ENCODE results near the gene THY1. TPM values are rescaled to one million over a fixed set of nuclear protein-coding genes. Genes with fewer than 3 reads are reported as not detected.
"Not testable (repeated sequence)": the region's sequence is repeated elsewhere in the genome, so short reads cannot be mapped to it uniquely, and the experiment has no call there.

THY1 gene
- total RNA-seq, 1 donor from 2014 or later: 10.1 TPM

- DNase-seq (ENCODE audit: low read depth in 2 of 2): no peak
Observed at GRCh38 chr11:119445850-119446249, 22.9 kb upstream of the THY1 start.

GRCh38 chr11:119445379-119445778 is 22.4 kb upstream of the THY1 start:
- DNase-seq (ENCODE audit: low read depth in 2 of 2): no peak

DNA sequence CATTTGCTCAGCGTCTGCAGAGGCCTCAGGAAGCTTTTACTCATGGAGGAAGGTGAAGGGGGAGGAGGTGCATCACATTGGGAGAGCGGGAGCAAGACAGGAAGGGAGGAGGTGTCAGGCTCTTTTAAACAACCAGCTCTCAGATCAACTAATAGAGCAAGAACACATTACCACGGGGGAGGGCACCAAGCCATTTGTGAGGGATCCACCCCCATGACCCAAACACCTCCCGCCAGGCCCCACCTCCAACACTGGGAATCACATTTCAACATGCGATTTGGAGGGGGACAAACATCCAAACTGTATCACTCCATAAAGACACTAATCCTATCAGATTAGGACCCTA is 18.9 kb upstream of the THY1 start:
- no peak for DNase-seq (ENCODE audit: low read depth in 2 of 2)

- no peak for DNase-seq (ENCODE audit: low read depth in 2 of 2)
Observed at GRCh38 chr11:119438599-119438998, 15.6 kb upstream of the THY1 start.

DNA sequence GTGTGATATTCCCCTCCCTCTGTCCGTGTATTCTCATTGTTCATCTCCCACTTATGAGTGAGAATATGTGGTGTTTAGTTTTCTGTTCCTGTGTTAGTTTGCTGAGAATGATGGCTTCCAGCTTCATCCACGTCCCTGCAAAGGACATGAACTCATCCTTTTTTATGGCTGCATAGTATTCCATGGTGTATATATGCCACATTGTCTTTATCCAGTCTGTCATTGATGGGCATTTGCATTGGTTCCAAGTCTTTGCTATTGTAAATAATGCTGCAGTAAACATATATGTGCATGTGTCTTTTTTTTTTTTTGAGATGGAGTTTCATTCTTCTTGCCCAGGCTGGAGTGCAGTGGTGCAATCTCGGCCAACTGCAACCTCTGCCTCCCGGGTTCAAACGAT is 14.5 kb upstream of the THY1 start:
- not testable (repeated sequence) for DNase-seq (ENCODE audit: low read depth in 2 of 2)

DNA sequence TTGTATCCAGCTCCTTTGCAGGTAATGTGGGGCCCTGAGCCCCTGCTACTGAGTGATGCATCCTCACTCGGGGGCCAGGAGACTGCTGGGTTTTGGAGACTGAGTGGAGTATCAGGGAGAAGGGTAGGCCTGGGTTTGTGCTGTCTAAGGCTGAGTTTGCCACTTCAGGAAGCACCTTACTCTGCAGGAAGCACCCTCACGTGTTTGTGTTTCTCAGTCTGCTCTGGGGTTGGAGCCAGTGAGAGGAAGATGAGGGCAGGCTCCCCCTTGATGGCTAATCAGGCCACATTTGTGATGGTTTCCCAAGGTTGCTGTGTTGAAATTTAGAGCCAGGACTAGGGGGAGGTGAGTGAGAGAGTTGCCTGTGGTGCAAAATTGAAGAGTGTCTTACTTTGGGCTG is 13.7 kb upstream of the THY1 start:
- no peak for DNase-seq (ENCODE audit: low read depth in 2 of 2)

DNA sequence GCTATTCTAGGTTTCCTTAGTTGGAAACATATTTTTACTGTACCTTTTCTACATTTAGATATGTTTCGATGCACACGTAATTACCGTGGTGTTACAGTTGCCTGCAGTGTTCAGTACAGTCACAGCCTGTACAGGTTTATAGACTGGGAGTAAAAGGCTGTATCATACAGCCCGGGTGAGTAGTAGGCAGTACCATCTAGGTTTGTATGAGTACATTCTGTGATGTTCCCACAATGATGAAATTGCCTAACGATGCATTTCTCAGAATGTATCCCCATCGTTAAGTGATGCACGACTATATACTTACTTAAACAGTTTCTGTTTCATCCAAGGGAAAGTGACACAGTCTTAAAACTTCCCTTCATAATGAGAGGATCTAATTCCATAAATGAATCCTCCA is 13.1 kb upstream of the THY1 start:
- DNase-seq (ENCODE audit: low read depth in 2 of 2): no peak

- DNase-seq (ENCODE audit: low read depth in 2 of 2): no peak
Observed at GRCh38 chr11:119434591-119435330, 11.8 kb upstream of the THY1 start.

GRCh38 chr11:119433358-119433725 is 10.4 kb upstream of the THY1 start:
- DNase-seq (ENCODE audit: low read depth in 2 of 2): no peak

DNA sequence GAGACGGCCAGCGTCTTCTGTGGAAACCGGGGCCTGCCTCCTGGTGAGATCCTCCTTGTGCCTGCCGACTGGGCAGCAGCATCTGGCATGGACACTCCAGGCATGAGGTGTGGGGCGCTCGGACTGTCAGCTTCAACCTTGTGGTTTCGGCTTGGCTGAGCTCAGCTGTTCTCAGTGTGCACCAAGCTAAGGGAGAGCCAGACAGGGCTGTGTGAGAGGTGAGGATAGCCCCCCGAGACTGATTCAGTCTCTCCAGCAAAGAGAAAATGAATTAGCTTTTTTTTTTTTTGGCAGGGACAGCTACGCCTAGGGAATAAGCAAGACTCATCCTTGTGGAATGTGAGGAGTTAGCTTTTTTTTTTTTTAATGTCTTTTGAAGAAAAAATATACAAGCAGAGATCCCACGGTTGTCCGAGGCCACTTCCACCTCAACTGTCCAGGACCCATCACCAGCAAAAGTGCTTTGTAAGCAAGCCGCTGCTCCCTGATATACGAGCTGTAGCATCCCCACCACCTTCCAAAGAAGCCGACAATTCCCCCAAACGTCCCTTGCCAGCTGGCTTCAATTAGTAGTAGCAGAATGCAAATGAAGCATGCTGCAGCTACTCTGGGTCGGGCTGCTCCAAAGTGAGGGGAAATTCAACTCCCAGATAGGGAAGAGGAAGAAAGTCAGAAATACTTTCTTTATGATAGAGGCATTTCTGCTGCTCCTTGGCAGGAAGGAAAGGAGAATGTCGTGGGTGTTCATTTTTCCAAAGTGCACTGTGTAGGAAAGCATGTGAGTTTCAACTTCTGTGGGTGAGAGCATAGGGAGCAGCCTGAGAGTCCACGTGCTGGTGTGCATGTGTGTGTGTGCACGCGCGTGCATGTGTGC is 9.7 kb upstream of the THY1 start:
- DNase-seq (ENCODE audit: low read depth in 2 of 2): no peak

- no peak for DNase-seq (ENCODE audit: low read depth in 2 of 2)
Observed at GRCh38 chr11:119431523-119431922, 8.6 kb upstream of the THY1 start.

- DNase-seq (ENCODE audit: low read depth in 2 of 2): no peak
Observed at GRCh38 chr11:119427279-119427678, 4.3 kb upstream of the THY1 start.

DNA sequence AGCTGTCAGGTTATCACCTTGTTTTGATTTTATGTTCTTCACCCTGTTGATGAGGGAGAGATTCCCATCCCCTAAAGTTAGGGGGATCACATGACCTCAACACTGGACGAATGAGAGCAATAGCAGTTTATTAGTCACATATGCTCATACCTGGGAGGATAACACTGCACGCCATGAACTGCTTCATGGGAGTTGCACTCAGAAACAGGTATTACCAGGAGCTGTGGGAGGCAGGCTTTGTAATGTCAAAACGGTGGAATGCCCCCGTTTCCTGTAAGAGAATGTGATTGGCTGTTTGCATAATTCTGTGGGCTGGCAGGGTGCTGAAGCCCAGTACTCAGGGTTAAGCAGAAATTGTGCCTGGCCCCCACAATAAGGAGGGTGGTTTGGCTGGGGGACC is 3.2 kb upstream of the THY1 start:
- no peak for DNase-seq (ENCODE audit: low read depth in 2 of 2)

DNA sequence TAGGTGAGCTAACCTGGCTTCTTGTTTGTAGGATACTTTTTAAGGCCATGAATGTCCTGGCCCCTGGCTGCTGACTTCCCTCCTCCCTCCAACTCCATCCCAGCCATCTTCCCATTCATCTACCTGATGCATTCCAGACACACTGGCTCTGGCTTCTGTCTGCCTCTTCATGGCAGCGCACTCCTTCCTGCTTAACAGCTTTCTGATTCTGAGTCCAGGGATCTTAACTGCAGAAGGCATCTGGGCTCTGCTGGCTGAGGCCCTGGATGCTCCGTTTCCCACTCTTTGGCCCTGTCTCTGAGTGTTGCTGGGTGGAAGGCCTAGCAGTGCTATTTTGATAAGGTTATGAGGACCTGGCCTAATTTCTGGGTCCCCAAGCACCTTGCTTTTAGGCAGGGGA is 1.8 kb upstream of the THY1 start:
- DNase-seq (ENCODE audit: low read depth in 2 of 2): no peak

DNA sequence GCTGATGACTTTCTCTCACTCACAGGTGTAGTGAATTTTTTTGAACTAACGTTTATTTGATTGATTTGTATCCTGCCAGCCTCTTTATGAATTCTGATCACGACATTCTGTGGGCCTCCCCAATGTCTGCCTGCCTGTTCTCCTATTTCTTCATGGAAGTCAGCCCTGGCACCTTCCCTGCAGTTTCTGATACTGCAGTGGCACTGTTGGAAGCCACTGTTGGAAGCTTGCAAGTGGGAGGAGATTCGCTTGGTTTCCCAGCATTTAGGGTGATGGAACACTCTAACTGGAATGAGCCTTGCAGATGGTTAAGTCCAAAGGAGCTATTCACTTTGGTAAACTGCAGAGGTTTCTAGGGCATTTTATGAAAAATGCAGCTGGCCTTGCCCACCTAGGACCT is 1.3 kb upstream of the THY1 start:
- DNase-seq (ENCODE audit: low read depth in 2 of 2): no peak

DNA sequence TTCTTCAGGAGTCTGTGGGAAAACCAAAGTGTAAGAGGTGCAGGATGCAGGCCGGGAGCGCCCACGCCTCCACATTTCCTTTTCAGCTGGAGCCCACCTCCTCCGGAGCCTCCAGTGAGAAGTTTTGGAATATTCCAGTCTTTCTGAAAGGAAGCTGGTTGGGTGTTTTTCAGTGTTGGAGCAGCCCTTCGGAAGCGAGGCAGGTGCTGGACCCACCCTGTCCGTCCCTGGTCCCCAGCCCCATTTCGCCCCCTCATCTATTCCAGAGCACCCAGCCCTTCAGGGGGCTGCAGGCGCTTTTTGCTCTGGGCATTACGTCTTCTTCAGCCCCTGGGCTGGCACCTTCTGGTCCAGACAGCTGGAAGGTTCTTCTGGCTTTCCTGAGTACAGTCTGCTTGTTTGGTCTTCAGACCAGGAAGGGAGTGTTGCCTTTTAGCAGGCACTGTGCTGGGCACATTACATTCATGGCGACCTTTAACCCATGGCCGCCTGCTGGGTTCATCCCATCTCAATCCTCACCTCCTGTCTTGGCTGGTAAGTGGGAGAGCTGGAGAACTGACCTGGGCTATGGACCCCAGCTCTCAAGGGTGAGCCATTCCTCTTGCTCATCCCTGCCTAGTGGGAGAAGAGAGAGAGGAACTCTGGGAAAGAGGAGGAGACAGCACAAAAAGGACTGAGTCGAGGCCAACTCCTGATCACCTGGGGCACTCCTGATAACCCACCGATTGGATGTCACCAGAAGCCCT is 710 bp upstream of the THY1 start:
- DNase-seq (ENCODE audit: low read depth in 2 of 2): no peak

GRCh38 chr11:119421941-119422808 is 797 bp downstream of the THY1 start:
- no peak for DNase-seq (ENCODE audit: low read depth in 2 of 2)

GRCh38 chr11:119421351-119421750 is 1.6 kb downstream of the THY1 start:
- DNase-seq (ENCODE audit: low read depth in 2 of 2): no peak

DNA sequence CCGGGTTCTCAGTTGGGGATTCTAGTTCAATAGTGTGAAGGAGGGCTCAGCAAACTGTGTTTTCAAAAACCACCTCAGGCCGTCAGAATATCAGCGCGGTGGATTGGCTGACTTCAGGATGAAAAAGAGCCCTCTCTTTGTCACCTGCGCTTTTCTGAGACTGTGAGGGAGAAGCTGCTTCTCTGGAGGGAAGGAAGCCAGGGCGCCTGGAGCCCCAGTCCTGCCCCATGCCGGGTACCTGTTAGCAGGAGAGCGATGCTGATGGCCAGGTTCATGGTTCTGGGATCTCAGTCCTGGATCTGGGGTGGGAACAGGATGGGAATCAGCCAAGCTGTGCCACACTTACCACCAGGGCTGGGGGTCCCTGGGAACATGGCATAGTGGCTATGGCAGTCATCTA is 2.3 kb downstream of the THY1 start:
- no peak for DNase-seq (ENCODE audit: low read depth in 2 of 2)

GRCh38 chr11:119419834-119420492 is 3.0 kb downstream of the THY1 start:
- no peak for DNase-seq (ENCODE audit: low read depth in 2 of 2)

GRCh38 chr11:119419246-119419645 is 3.7 kb downstream of the THY1 start:
- no peak for DNase-seq (ENCODE audit: low read depth in 2 of 2)
